ENCODE data around the gene PDE4A. TPM values are rescaled to one million over a fixed set of nuclear protein-coding genes. Genes with fewer than 3 reads are reported as not detected.

The PDE4A gene
- total and polyA plus RNA-seq, 2 of the 8 experiments (the other 6 are each of a cell fraction or from before 2014, with no cell fraction given): 2.0 to 4.4 TPM

DNA sequence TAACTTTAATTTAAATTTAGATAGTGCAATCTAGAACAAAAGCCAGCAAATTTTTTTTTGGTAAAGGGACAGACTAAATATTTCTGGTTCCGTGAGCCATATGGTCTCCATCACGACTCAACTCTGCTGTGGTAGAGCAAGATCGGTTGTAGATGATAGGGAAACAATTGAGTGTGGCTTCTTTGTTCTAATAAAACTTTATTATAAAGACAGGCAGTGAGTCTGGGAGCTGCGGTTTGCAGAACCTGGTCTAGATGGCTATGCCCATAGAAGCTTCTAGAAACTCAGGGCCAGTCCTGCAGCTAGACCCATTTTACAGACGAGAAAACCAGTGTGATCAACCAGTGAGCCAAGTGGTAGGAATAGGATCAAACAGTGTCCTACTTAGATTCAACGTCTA, 28.2 kb upstream of the PDE4A start:
- H2BK5ac ChIP-seq (ENCODE audit: low read depth, low read length): no peak overlapping the region
- H3K56ac ChIP-seq (replicated peaks; ENCODE audit: insufficient read length, low read depth, low read length): no peak overlapping the region
- H2BK120ac ChIP-seq (replicated peaks; ENCODE audit: low read depth, low read length): no peak overlapping the region
- no peak overlapping the region for H3K4me2 ChIP-seq (ENCODE audit: insufficient read depth in 1 of 2, low read depth in 2 of 2, low read length in 2 of 2)
- no peak overlapping the region for H2AFZ ChIP-seq (ENCODE audit: low read length)
- ChIA-PET CTCF (ENCODE audit: partially characterized antibody) (interaction anchor here (0.5 to 6.0 kb wide), 17 partner anchors 12 to 1098 kb away, joined by 3 to 63 read pairs (median 4); partner anchors contain the start of genes CDC37, ICAM1 and ICAM5), POLR2A (ENCODE audit: partially characterized antibody) (interaction anchor here (1.8 kb wide), 1 partner anchor 122 kb away, joined by 7 read pairs; the partner anchor contains the start of gene ICAM1)
- no peak overlapping the region for H2AK5ac ChIP-seq (ENCODE audit: low read depth, low read length)
- no peak overlapping the region for H4K91ac ChIP-seq (replicated peaks; ENCODE audit: insufficient read length, low read length)
- H4K5ac ChIP-seq (ENCODE audit: insufficient read length, low read depth, low read length): no peak overlapping the region
- no peaks in the 10 kb centered on the region for H3K79me1 ChIP-seq (ENCODE audit: low read depth, low read length)
- no peak for FAIRE-seq
- TF ChIP-seq KDM1A (IDR thresholded peaks at IDR 0.05; ENCODE audit: borderline replicate concordance, low read length) (no peak), SUZ12 (IDR thresholded peaks at IDR 0.05; ENCODE audit: low read length) (no peak), ASH2L (IDR thresholded peaks at IDR 0.05; ENCODE audit: low read length) (no peak), BRCA1 (IDR thresholded peaks at IDR 0.05; ENCODE audit: low read depth, low read length) (no peak), KDM4A (IDR thresholded peaks at IDR 0.05; ENCODE audit: low read depth, low read length, severe bottlenecking) (no peak), RXRA (IDR thresholded peaks at IDR 0.05; ENCODE audit: insufficient read depth, low read depth, low read length) (no peak), BACH1 (IDR thresholded peaks at IDR 0.05; ENCODE audit: low read length) (no peak), GABPA (IDR thresholded peaks at IDR 0.05; ENCODE audit: borderline replicate concordance, insufficient read depth, low read length) (no peak)
- H2BK12ac ChIP-seq (ENCODE audit: low read depth, low read length): no peak overlapping the region
- H3K9me3 ChIP-seq (ENCODE audit: insufficient read depth in 2 of 2, low read depth in 1 of 2, low read length in 1 of 2): no peaks in the 10 kb centered on the region
- no peak overlapping the region for H2BK15ac ChIP-seq (ENCODE audit: low read length)
- H2BK20ac ChIP-seq (ENCODE audit: low read length): no peak overlapping the region
- H3K4me3 ChIP-seq (ENCODE audit: extremely low read depth in 1 of 4, insufficient read depth in 2 of 4, low read depth in 3 of 4, low read length in 4 of 4): no peak overlapping the region
- 98% methylated on average over 6 of the region's 6 CpGs; no CpG with 5 or more reads in 1 of the 2 experiments for WGBS, 2 experiments (ENCODE audit: extremely low coverage in 1 of 2, insufficient coverage in 1 of 2, insufficient read length in 1 of 2, insufficient replicate concordance in 2 of 2, low coverage in 1 of 2, low lambda C conversion rate in 2 of 2, missing lambda C conversion rate in 1 of 2)
- no peak overlapping the region for H3K4ac ChIP-seq (replicated peaks; ENCODE audit: insufficient read length, low read depth, low read length)
- no peak for DNase-seq (ENCODE audit: low read depth in 1 of 2, low spot score in 2 of 2)
- peaks cover 6 to 12% of the 10 kb centered on the region in 2 experiments for H4K20me1 ChIP-seq (replicated peaks in 1 of 2; ENCODE audit: control insufficient read depth in 1 of 2, insufficient read depth in 2 of 2, low read length in 2 of 2)
- H4K8ac ChIP-seq (ENCODE audit: extremely low read depth, insufficient read depth, low read length): no peak overlapping the region
- H3K23ac ChIP-seq (ENCODE audit: insufficient read length): no peak overlapping the region
- H3K36me3 ChIP-seq (ENCODE audit: control insufficient read depth in 2 of 4, insufficient read depth in 4 of 4, low read length in 3 of 4): peaks cover 0 to 44% (median 20%) of the 10 kb centered on the region in 4 experiments; a peak in 7 of 8 replicates
- peaks cover 0 to 3% (median 0%) of the 10 kb centered on the region in 4 experiments; a peak in 1 of 7 replicates for H3K4me1 ChIP-seq (replicated peaks in 1 of 4; ENCODE audit: control insufficient read depth in 3 of 4, insufficient read depth in 4 of 4, low read length in 3 of 4)
- H3K27me3 ChIP-seq (replicated peaks in 1 of 4; ENCODE audit: control insufficient read depth in 3 of 4, extremely low read depth in 1 of 4, insufficient read depth in 3 of 4, low read length in 3 of 4): no peaks in the 10 kb centered on the region
- H3K79me2 ChIP-seq (ENCODE audit: control insufficient read depth in 1 of 2, insufficient read depth in 2 of 2, low read length in 2 of 2): peaks cover 0 to 4% of the 10 kb centered on the region in 2 experiments; a peak in 1 of 4 replicates
- no peak overlapping the region for H3K18ac ChIP-seq (ENCODE audit: extremely low read depth, low read length)
- H3K14ac ChIP-seq (ENCODE audit: insufficient read length): no peak overlapping the region
- no peak overlapping the region for H3K9ac ChIP-seq (replicated peaks in 1 of 4; ENCODE audit: extremely low read depth in 1 of 4, low read depth in 3 of 4, low read length in 3 of 4)
- H3K27ac ChIP-seq (ENCODE audit: low read depth, low read length): no peak overlapping the region
- no peaks in the 10 kb centered on the region for H3K23me2 ChIP-seq (ENCODE audit: low read depth, low read length)

Measured in H1 (cell line).